Measurements from ENCODE around the gene NAPB. TPM values are rescaled to one million over a fixed set of nuclear protein-coding genes. Genes with fewer than 3 reads are reported as not detected.

NAPB gene
- total RNA-seq, 1 donor from 2014 or later: 7.5 TPM

GRCh38 chr20:23326774-23327173 lies 94.5 kb downstream of the NAPB start:
- Mint-ChIP-seq H3K4me3 (ENCODE audit: unreplicated experiment) (no peak overlapping the region), H3K4me1 (ENCODE audit: low read depth) (no peaks in the 10 kb centered on the region), H3K36me3 (ENCODE audit: low read depth) (no peaks in the 10 kb centered on the region), H3K9me3 (ENCODE audit: low read depth) (peaks cover 4% of the 10 kb centered on the region), H3K27ac (ENCODE audit: unreplicated experiment) (no peak overlapping the region), H3K27me3 (ENCODE audit: low read depth) (no peaks in the 10 kb centered on the region)
- no peak for TF ChIP-seq CTCF (IDR thresholded peaks at IDR 0.05)
- DNase-seq (ENCODE audit: low spot score): no peak

GRCh38 chr20:23325107-23325506 lies 96.2 kb downstream of the NAPB start:
- Mint-ChIP-seq H3K4me1 (ENCODE audit: low read depth) (no peaks in the 10 kb centered on the region), H3K27ac (ENCODE audit: unreplicated experiment) (no peak overlapping the region)

More at GRCh38 chr20:23325107-23325506, 96.2 kb downstream of the NAPB start:
- no peak for DNase-seq (ENCODE audit: low spot score)
- no peak for TF ChIP-seq CTCF (IDR thresholded peaks at IDR 0.05)
- Mint-ChIP-seq H3K27me3 (ENCODE audit: low read depth) (no peaks in the 10 kb centered on the region), H3K9me3 (ENCODE audit: low read depth) (peaks cover 1% of the 10 kb centered on the region), H3K4me3 (ENCODE audit: unreplicated experiment) (no peak overlapping the region), H3K36me3 (ENCODE audit: low read depth) (no peaks in the 10 kb centered on the region)

Other genes with a start within 250 kb of the NAPB start
- 16.9 to 18.2 TPM (median 18.1 TPM) in 3 replicates for gene NXT1, start 70.7 kb downstream of the NAPB start, total RNA-seq
- 10.7 to 14.6 TPM (median 11.4 TPM) in 3 replicates for gene GZF1, start 59.3 kb downstream of the NAPB start, total RNA-seq
- gene CSTL1, start 18.2 kb upstream of the NAPB start, total RNA-seq: not detected in 3 replicates
- gene CST11, start 31.4 kb upstream of the NAPB start, total RNA-seq: not detected in 3 replicates
- not detected in 3 replicates for gene CST8, start 69.6 kb upstream of the NAPB start, total RNA-seq
- not detected in 3 replicates for gene CST9L, start 147.0 kb upstream of the NAPB start, total RNA-seq
- gene CST9, start 184.4 kb upstream of the NAPB start, total RNA-seq: not detected in 3 replicates
- 452 to 487 TPM (median 481 TPM) in 3 replicates for gene CST3, start 216.5 kb upstream of the NAPB start, total RNA-seq

All from chondrocyte (in vitro differentiated cells).